Activated CD4-positive, alpha-beta T cell treated with anti-CD3 and anti-CD28 coated beads for 36 hours (primary cell): ENCODE results near the gene MX2. TPM values are rescaled to one million over a fixed set of nuclear protein-coding genes. Genes with fewer than 3 reads are reported as not detected.
"Not testable (repeated sequence)": the region's sequence is repeated elsewhere in the genome, so short reads cannot be mapped to it uniquely, and the experiment has no call there.

Experiments used
- ATAC-seq: fragments of 200-7000 bp; cut with Tn5 transposase; one replicate; pipeline ENCODE4 v1.10.0; 2021; ENCODE audit warnings: mild to moderate bottlenecking, moderate library complexity
- CTCF ChIA-PET: fragments of 350-600 bp; sonication (Branson Sonifier 250); formaldehyde crosslinking; loops from one replicate; lab custom pipeline; 2021; ENCODE audit warnings: antibody characterized with exemption; lab: Charles Lee
- POLR2A ChIA-PET: fragments of 350-600 bp; sonication (Branson Sonifier 250); formaldehyde crosslinking; loops from one replicate; lab custom pipeline; 2021; ENCODE audit warnings: antibody characterized with exemption, inconsistent platforms; lab: Charles Lee
- DNase-seq: peaks from one replicate; pipeline ENCODE4 v3.0.0-alpha.2; 2020
- H3K27ac Mint-ChIP-seq: one replicate; pipeline ENCODE4 v1.8.0; 2021; ENCODE audit warnings: mixed read lengths
- H3K27me3 Mint-ChIP-seq: one replicate; pipeline ENCODE4 v1.8.0; 2021; ENCODE audit warnings: mixed read lengths
- H3K36me3 Mint-ChIP-seq: one replicate; pipeline ENCODE4 v1.8.0; 2021; ENCODE audit warnings: low read depth, mixed read lengths
- H3K4me1 Mint-ChIP-seq: one replicate; pipeline ENCODE4 v1.8.0; 2021; ENCODE audit warnings: mixed read lengths
- H3K4me3 Mint-ChIP-seq: one replicate; pipeline ENCODE4 v1.8.0; 2021; ENCODE audit warnings: mild to moderate bottlenecking, moderate library complexity, mixed read lengths
- H3K9me3 Mint-ChIP-seq: one replicate; pipeline ENCODE4 v1.8.0; 2021; ENCODE audit warnings: low read depth, mixed read lengths
- intact Hi-C, 2 experiments: fragments of 100-400 bp; cut with DNase I in 1 of 2; cut with micrococcal nuclease in 1 of 2; formaldehyde crosslinking; loops; one replicate each; pipeline versions ENCODE4 v1.14.2 to v1.15.1; 2022 to 2024; cut with DNase I, micrococcal nuclease
- total RNA-seq, 2 experiments: library from RNA; stranded (reverse); gene quantifications; one replicate each; pipeline ENCODE4 v1.2.3, GENCODE V29; 2021

The MX2 gene
- total RNA-seq, 2 experiments from 2014 or later, result 30.7 to 40.4 TPM

- intact Hi-C loops, result no loop called here
- CTCF ChIA-PET, result interaction anchor here (0.6 to 3.0 kb wide), 3 partner anchors 11 to 140 kb away, joined by 3 to 9 read pairs (median 3); no protein-coding TSS in a partner anchor
- Mint-ChIP-seq H3K4me1 (peaks cover 53% of the 10 kb centered on the region), H3K27ac (peak overlapping the region; percentile 51), H3K36me3 (peaks cover 10% of the 10 kb centered on the region), H3K4me3 (no peak overlapping the region), H3K27me3 (no peaks in the 10 kb centered on the region), H3K9me3 (no peaks in the 10 kb centered on the region)
- DNase-seq (no peak), ATAC-seq (no peak)
- POLR2A ChIA-PET, result interaction anchor here (0.7 kb wide), 1 partner anchor 51 kb away, joined by 3 read pairs; no protein-coding TSS in a partner anchor
These were observed 60.9 kb downstream of the MX2 start for GRCh38 chr21:41422546-41423304.

GRCh38 chr21:41423305-41423636 is 61.4 kb downstream of the MX2 start:
- DNase-seq, H3K4me3 Mint-ChIP-seq, intact Hi-C loops, H3K9me3 Mint-ChIP-seq, POLR2A ChIA-PET, H3K27me3 Mint-ChIP-seq, ATAC-seq: not testable (repeated sequence)
- CTCF ChIA-PET, result interaction anchor here (0.9 to 3.0 kb wide), 2 partner anchors 11 to 140 kb away, joined by 3 to 9 read pairs; no protein-coding TSS in a partner anchor
- H3K4me1 Mint-ChIP-seq, result peaks cover 58% of the 10 kb centered on the region
- H3K27ac Mint-ChIP-seq, result peak overlapping the region; percentile 60
- peaks cover 15% of the 10 kb centered on the region for H3K36me3 Mint-ChIP-seq

- Mint-ChIP-seq H3K9me3 (no peaks in the 10 kb centered on the region), H3K4me1 (peaks cover 59% of the 10 kb centered on the region), H3K36me3 (peaks cover 31% of the 10 kb centered on the region), H3K27me3 (no peaks in the 10 kb centered on the region), H3K4me3 (peak overlapping the region; percentile 93), H3K27ac (peak overlapping the region; percentile 98)
- intact Hi-C loops, result loop anchor here in 1 of 2 experiments (5.0 kb wide), 1 partner anchor 587 kb away; the partner anchor contains the start of gene ZBTB21
- POLR2A ChIA-PET, result interaction anchor here (0.6 to 0.8 kb wide), 2 partner anchors 31 to 63 kb away, joined by 3 read pairs; no protein-coding TSS in a partner anchor
- CTCF ChIA-PET, result interaction anchor here (1.0 to 3.0 kb wide), 4 partner anchors 8 to 143 kb away, joined by 3 to 9 read pairs (median 4); no protein-coding TSS in a partner anchor
- DNase-seq, result no peak
- ATAC-seq, result no peak
These were observed 63.7 kb downstream of the MX2 start for GRCh38 chr21:41425588-41425953.

- Mint-ChIP-seq H3K27me3 (no peaks in the 10 kb centered on the region), H3K4me3 (peak within 1 kb of the TSS; percentile 93), H3K9me3 (no peaks in the 10 kb centered on the region), H3K4me1 (peaks cover 54% of the 10 kb centered on the region), H3K27ac (peak within 1 kb of the TSS; percentile 98), H3K36me3 (peaks cover 33% of the 10 kb centered on the region)
- intact Hi-C loops, result loop anchor here in 1 of 2 experiments (1.0 to 5.0 kb wide), 4 partner anchors 55 to 586 kb away; partner anchors contain the start of genes MX2, PRDM15 and ZBTB21
- POLR2A ChIA-PET, result interaction anchor here (0.6 to 0.8 kb wide), 2 partner anchors 30 to 64 kb away, joined by 3 read pairs; no protein-coding TSS in a partner anchor
- DNase-seq (peak; percentile 96), ATAC-seq (peak; percentile 94)
- CTCF ChIA-PET, result interaction anchor here (1.0 to 3.0 kb wide), 3 partner anchors 8 to 143 kb away, joined by 3 to 9 read pairs (median 3); no protein-coding TSS in a partner anchor
These were observed 64.3 kb downstream of the MX2 start, which contains the start of gene MX1 for GRCh38 chr21:41425954-41426675. TSS of gene MX1 (plus strand) at chr21:41426239. CDS start at chr21:41432071, 5,832 bp downstream.

GRCh38 chr21:41426676-41427404 is 65.0 kb downstream of the MX2 start:
- H3K36me3 Mint-ChIP-seq, result peaks cover 37% of the 10 kb centered on the region
- intact Hi-C loops, result loop anchor here in 1 of 2 experiments (1.0 to 5.0 kb wide), 4 partner anchors 56 to 585 kb away; partner anchors contain the start of genes MX2, PRDM15 and ZBTB21
- peak; percentile 45 for DNase-seq
- H3K4me3 Mint-ChIP-seq, result peak overlapping the region; percentile 93
- H3K4me1 Mint-ChIP-seq, result peaks cover 52% of the 10 kb centered on the region
- H3K27ac Mint-ChIP-seq, result peak overlapping the region; percentile 74
- no peaks in the 10 kb centered on the region for H3K27me3 Mint-ChIP-seq
- no peaks in the 10 kb centered on the region for H3K9me3 Mint-ChIP-seq
- CTCF ChIA-PET, result interaction anchor here (1.5 kb wide), 1 partner anchor 64 kb away, joined by 3 read pairs; no protein-coding TSS in a partner anchor
- no peak for ATAC-seq
- POLR2A ChIA-PET, result no interaction called here

GRCh38 chr21:41427556-41427955 is 65.7 kb downstream of the MX2 start:
- CTCF ChIA-PET, result interaction anchor here (0.6 kb wide), 1 partner anchor 102 kb away, joined by 3 read pairs; no protein-coding TSS in a partner anchor
- Mint-ChIP-seq H3K4me1 (peaks cover 48% of the 10 kb centered on the region), H3K4me3 (peak overlapping the region; percentile 93), H3K27ac (peak overlapping the region; percentile 74), H3K27me3 (no peaks in the 10 kb centered on the region), H3K9me3 (no peaks in the 10 kb centered on the region), H3K36me3 (peaks cover 43% of the 10 kb centered on the region)
- ATAC-seq (no peak), DNase-seq (no peak)
- POLR2A ChIA-PET, result interaction anchor here (0.6 kb wide), 1 partner anchor 107 kb away, joined by 3 read pairs; no protein-coding TSS in a partner anchor
- intact Hi-C loops, result loop anchor here in 1 of 2 experiments (2.0 to 5.0 kb wide), 2 partner anchors 57 to 585 kb away; partner anchors contain the start of gene ZBTB21

GRCh38 chr21:41428311-41428710 is 66.5 kb downstream of the MX2 start:
- intact Hi-C loops, result loop anchor here in 1 of 2 experiments (5.0 kb wide), 1 partner anchor 584 kb away; the partner anchor contains the start of gene ZBTB21
- Mint-ChIP-seq H3K4me1 (peaks cover 42% of the 10 kb centered on the region), H3K9me3 (no peaks in the 10 kb centered on the region), H3K36me3 (peaks cover 50% of the 10 kb centered on the region), H3K4me3 (peak overlapping the region; percentile 93), H3K27ac (peak overlapping the region; percentile 67), H3K27me3 (no peaks in the 10 kb centered on the region)
- ChIA-PET CTCF (interaction anchor here (0.6 kb wide), 1 partner anchor 103 kb away, joined by 3 read pairs; no protein-coding TSS in a partner anchor), POLR2A (no interaction called here)
- no peak for ATAC-seq
- no peak for DNase-seq

GRCh38 chr21:41428847-41429246 is 67.0 kb downstream of the MX2 start:
- no peaks in the 10 kb centered on the region for H3K27me3 Mint-ChIP-seq
- no peak overlapping the region for H3K27ac Mint-ChIP-seq
- ChIA-PET POLR2A (no interaction called here), CTCF (no interaction called here)
- ATAC-seq, result no peak
- H3K9me3 Mint-ChIP-seq, result no peaks in the 10 kb centered on the region
- peaks cover 55% of the 10 kb centered on the region for H3K36me3 Mint-ChIP-seq
- no peak overlapping the region for H3K4me3 Mint-ChIP-seq
- H3K4me1 Mint-ChIP-seq, result peaks cover 39% of the 10 kb centered on the region
- intact Hi-C loops, result loop anchor here in 1 of 2 experiments (5.0 kb wide), 1 partner anchor 583 kb away; the partner anchor contains the start of gene ZBTB21
- no peak for DNase-seq

- Mint-ChIP-seq H3K4me1 (peaks cover 36% of the 10 kb centered on the region), H3K9me3 (peaks cover under 1% of the 10 kb centered on the region), H3K4me3 (no peak overlapping the region), H3K36me3 (peaks cover 59% of the 10 kb centered on the region), H3K27me3 (no peaks in the 10 kb centered on the region), H3K27ac (no peak overlapping the region)
- ChIA-PET POLR2A (no interaction called here), CTCF (no interaction called here)
- DNase-seq, result no peak
- intact Hi-C loops, result loop anchor here in 1 of 2 experiments (5.0 kb wide), 1 partner anchor 583 kb away; the partner anchor contains the start of gene ZBTB21
- no peak for ATAC-seq
These were observed 67.5 kb downstream of the MX2 start for GRCh38 chr21:41429305-41429704.

- POLR2A ChIA-PET, result no interaction called here
- Mint-ChIP-seq H3K27ac (no peak overlapping the region), H3K9me3 (peaks cover 4% of the 10 kb centered on the region), H3K4me3 (no peak overlapping the region), H3K36me3 (peaks cover 66% of the 10 kb centered on the region), H3K4me1 (peaks cover 34% of the 10 kb centered on the region), H3K27me3 (no peaks in the 10 kb centered on the region)
- no peak for ATAC-seq
- CTCF ChIA-PET, result no interaction called here
- no peak for DNase-seq
- intact Hi-C loops, result loop anchor here in 1 of 2 experiments (5.0 kb wide), 1 partner anchor 582 kb away; the partner anchor contains the start of gene ZBTB21
These were observed 68.2 kb downstream of the MX2 start for GRCh38 chr21:41429925-41430491.
